CD14-positive monocyte (primary cell): Measurements from ENCODE around the gene IZUMO2. TPM values are rescaled to one million over a fixed set of nuclear protein-coding genes. Genes with fewer than 3 reads are reported as not detected.
"Not testable (repeated sequence)": the region's sequence is repeated elsewhere in the genome, so short reads cannot be mapped to it uniquely, and the experiment has no call there.

ENCODE experiments used
- DNase-seq, 3 donors: peaks; one replicate each; pipeline ENCODE4 v3.0.0-alpha.2; 2011 to 2022
- H2AFZ ChIP-seq: 2 replicates; pipeline ENCODE4 v1.6.0; 2012; ENCODE audit warnings: mild to moderate bottlenecking, low read depth, low read length, inconsistent platforms; ENCODE audit not compliant: insufficient read depth, poor library complexity, severe bottlenecking
- H3K27ac ChIP-seq, 2 donors: 1 replicate in 1 of 2; 2 replicates in 1 of 2; pipeline ENCODE4 v1.5.1; 2012 to 2013; ENCODE audit warnings: low read length in 2 of 2, control low read depth in 1 of 2, inconsistent platforms in 1 of 2, low read depth in 1 of 2, mild to moderate bottlenecking in 1 of 2
- H3K27me3 ChIP-seq, 2 donors: one replicate each; pipeline versions ENCODE4 v1.6.0 to v1.6.1; 2011 to 2013; ENCODE audit warnings: low read length in 2 of 2; ENCODE audit not compliant: control insufficient read depth in 2 of 2, insufficient read depth in 2 of 2
- H3K36me3 ChIP-seq, 2 donors: replicated peaks in 1 of 2; 1 replicate in 1 of 2; 2 replicates in 1 of 2; pipeline versions ENCODE4 v1.5.1 to v1.6.1; 2012 to 2013; ENCODE audit warnings: low read length in 2 of 2, control low read depth in 1 of 2, inconsistent platforms in 1 of 2, mild to moderate bottlenecking in 1 of 2; ENCODE audit not compliant: insufficient read depth in 2 of 2, control insufficient read depth in 1 of 2
- H3K4me1 ChIP-seq, 2 donors: 1 replicate in 1 of 2; 2 replicates in 1 of 2; pipeline versions ENCODE4 v1.5.1 to v1.6.1; 2012 to 2013; ENCODE audit warnings: low read length in 2 of 2, control low read depth in 1 of 2, inconsistent platforms in 1 of 2, mild to moderate bottlenecking in 1 of 2, moderate library complexity in 1 of 2; ENCODE audit not compliant: insufficient read depth in 2 of 2, control insufficient read depth in 1 of 2
- H3K4me2 ChIP-seq: replicated peaks from 2 replicates; pipeline ENCODE3; 2012; ENCODE audit warnings: low read length, moderate library complexity, mild to moderate bottlenecking; ENCODE audit not compliant: poor library complexity, severe bottlenecking; ENCODE audit errors: extremely low read depth
- H3K4me3 ChIP-seq, 3 experiments: fragments of 200-600 bp in 1 of 3; sonication (generic) in 1 of 3; replicated peaks in 1 of 3; 1 replicate in 2 of 3; 2 replicates in 1 of 3; pipeline ENCODE4 v1.5.1; 2011 to 2013; ENCODE audit warnings: low read length in 3 of 3, mild to moderate bottlenecking in 3 of 3, control low read depth in 2 of 3, low read depth in 2 of 3, inconsistent platforms in 1 of 3, moderate library complexity in 1 of 3
- H3K79me2 ChIP-seq: 2 replicates; pipeline ENCODE4 v1.6.0; 2012; ENCODE audit warnings: mild to moderate bottlenecking, control low read depth, inconsistent platforms, low read length, moderate library complexity; ENCODE audit not compliant: insufficient read depth
- H3K9ac ChIP-seq: 2 replicates; pipeline ENCODE4 v1.6.0; 2017; ENCODE audit warnings: low read length, mild to moderate bottlenecking; ENCODE audit not compliant: insufficient read depth, poor library complexity, severe bottlenecking
- H3K9me3 ChIP-seq, 2 donors: replicated peaks in 1 of 2; 1 replicate in 1 of 2; 2 replicates in 1 of 2; pipeline versions ENCODE4 v1.5.1 to v1.6.1; 2012 to 2013; ENCODE audit warnings: low read length in 2 of 2, control low read depth in 1 of 2; ENCODE audit not compliant: control insufficient read depth in 1 of 2, insufficient read depth in 1 of 2
- H4K20me1 ChIP-seq: 2 replicates; pipeline ENCODE4 v1.6.0; 2012; ENCODE audit warnings: mild to moderate bottlenecking, low read length, control low read depth, moderate library complexity; ENCODE audit not compliant: insufficient read depth
- H3K27ac Mint-ChIP-seq, 7 donors: one replicate each; pipeline ENCODE4 v1.8.0; 2020; ENCODE audit warnings: mild to moderate bottlenecking in 7 of 7, mixed read lengths in 7 of 7, moderate library complexity in 6 of 7, inconsistent platforms in 2 of 7
- H3K27me3 Mint-ChIP-seq, 3 donors: one replicate each; pipeline ENCODE4 v1.8.0; 2021 to 2022; ENCODE audit warnings: low read depth in 3 of 3, mild to moderate bottlenecking in 3 of 3, mixed read lengths in 3 of 3, moderate library complexity in 3 of 3, inconsistent platforms in 1 of 3
- H3K36me3 Mint-ChIP-seq, 2 donors: one replicate each; pipeline ENCODE4 v1.8.0; 2020; ENCODE audit warnings: mixed read lengths in 2 of 2, inconsistent platforms in 1 of 2, mild to moderate bottlenecking in 1 of 2
- H3K4me1 Mint-ChIP-seq: one replicate; pipeline ENCODE4 v1.8.0; 2020; ENCODE audit warnings: mild to moderate bottlenecking, mixed read lengths
- H3K4me3 Mint-ChIP-seq, 2 donors: one replicate each; pipeline ENCODE4 v1.8.0; 2020; ENCODE audit warnings: mild to moderate bottlenecking in 2 of 2, mixed read lengths in 2 of 2, moderate library complexity in 1 of 2
- H3K9me3 Mint-ChIP-seq, 7 donors: one replicate each; pipeline ENCODE4 v1.8.0; 2020 to 2022; ENCODE audit warnings: mixed read lengths in 7 of 7, mild to moderate bottlenecking in 6 of 7, moderate library complexity in 6 of 7, inconsistent platforms in 2 of 7
- WGBS: methylation state at CpG from one replicate; pipeline ENCODE4 v1.1.5; 2013; ENCODE audit warnings: missing lambda C conversion rate; ENCODE audit not compliant: insufficient coverage; 5-methylcytosine and 5-hydroxymethylcytosine counted together
- intact Hi-C, 2 donors: fragments of 100-400 bp; cut with micrococcal nuclease; formaldehyde crosslinking; loops; one replicate each; pipeline versions ENCODE4 v1.15.0 to v1.15.1; 2023
- polyA plus RNA-seq, 3 donors: library from polyadenylated mRNA; depleted of rRNA in 1 of 3; unstranded in 2 of 3; stranded (reverse) in 1 of 3; fragments of 300-500 nt in 2 of 3; fragments of >200 nt in 1 of 3; fragmentation: Illumina TruSeq in 2 of 3; gene quantifications; 1 replicate in 2 of 3; 2 replicates in 1 of 3; pipeline ENCODE4 v1.2.3, GENCODE V29; 2012 to 2021

The IZUMO2 gene
- polyA plus RNA-seq, 3 donors, result not detected

GRCh38 chr19:50103405-50103804 is 59.7 kb downstream of the IZUMO2 start:
- H3K4me1 Mint-ChIP-seq, H3K4me3 ChIP-seq, H3K4me3 Mint-ChIP-seq, H3K79me2 ChIP-seq, H3K9me3 ChIP-seq, H3K36me3 ChIP-seq, intact Hi-C loops, H3K27ac ChIP-seq, H3K36me3 Mint-ChIP-seq, H2AFZ ChIP-seq, H3K9ac ChIP-seq, H3K27me3 ChIP-seq, H3K27ac Mint-ChIP-seq, H3K4me1 ChIP-seq, H3K27me3 Mint-ChIP-seq, H3K9me3 Mint-ChIP-seq, H3K4me2 ChIP-seq, DNase-seq, H4K20me1 ChIP-seq: not testable (repeated sequence)
- no CpG with 5 or more reads among the region's 13 CpGs for WGBS

Other genes with a start within 250 kb of the IZUMO2 start
- gene ATF5, start 234.1 kb downstream of the IZUMO2 start, polyA plus RNA-seq, result 10 to 100 TPM in 1 of 3 donors, 1 to 10 TPM in 2; 5.8 to 22.1 (median 6.0) TPM
- 10 to 100 TPM; 32.3 to 62.2 (median 48.6) TPM for gene NUP62, start 233.8 kb downstream of the IZUMO2 start, polyA plus RNA-seq
- gene SIGLEC11, start 202.1 kb downstream of the IZUMO2 start, polyA plus RNA-seq, result 1 to 10 TPM in 1 of 3 donors, under 1 TPM in 2; 0.28 to 2.2 (median 0.67) TPM
- 10 to 100 TPM; 42.8 to 47.3 (median 46.8) TPM for gene VRK3, start 137.9 kb downstream of the IZUMO2 start, polyA plus RNA-seq
- 1 to 10 TPM in 2 of 3 donors, under 1 TPM in 1; 0.73 to 2.3 (median 1.6) TPM for gene ZNF473, start 137.3 kb downstream of the IZUMO2 start, polyA plus RNA-seq
- gene MYH14, start 40.3 kb upstream of the IZUMO2 start, polyA plus RNA-seq, result not detected
- gene KCNC3, start 166.1 kb upstream of the IZUMO2 start, polyA plus RNA-seq, result 10 to 100 TPM in 1 of 3 donors, under 1 TPM in 1, not detected in 1; 0.04 to 23.6 TPM
- 1 to 10 TPM in 1 of 3 donors, under 1 TPM in 2; 0.27 to 1.3 (median 0.52) TPM for gene NAPSA, start 202.4 kb upstream of the IZUMO2 start, polyA plus RNA-seq
- 100 to 1,000 TPM in 1 of 3 donors, 10 to 100 TPM in 2; 77.1 to 111 (median 78.9) TPM for gene NR1H2, start 213.2 kb upstream of the IZUMO2 start, polyA plus RNA-seq
- gene POLD1, start 221.1 kb upstream of the IZUMO2 start, polyA plus RNA-seq, result 10 to 100 TPM in 2 of 3 donors, 1 to 10 TPM in 1; 9.3 to 22.4 (median 15.6) TPM